Measurements from ENCODE around the gene CS. TPM values are rescaled to one million over a fixed set of nuclear protein-coding genes. Genes with fewer than 3 reads are reported as not detected.

The CS gene
- total and polyA plus RNA-seq, 4 donors: 43.1 to 204 (median 94.3) TPM

DNA sequence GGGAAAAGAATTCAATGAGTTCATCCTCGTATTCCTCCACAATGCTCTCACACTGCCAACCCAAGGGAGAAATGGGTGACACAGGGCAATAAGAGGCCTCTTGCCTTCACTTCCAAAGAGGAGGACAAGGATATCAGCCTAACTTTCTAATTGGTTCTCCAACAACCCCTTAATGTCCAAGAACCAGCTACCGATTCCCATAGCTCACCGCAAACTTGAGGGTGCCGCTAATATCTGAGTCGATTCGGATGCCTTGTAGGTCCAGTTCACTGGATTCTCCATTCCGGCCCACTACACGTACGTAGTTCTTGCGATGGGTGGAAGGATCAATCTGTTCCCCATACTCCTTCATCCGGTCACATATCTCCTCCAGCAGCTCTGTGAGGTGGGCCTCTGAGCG, 10.9 kb upstream of the CS start:
- WGBS, 2 donors: 96 to 97% methylated on average over 12 of the region's 12 CpGs
- H3K36me3 ChIP-seq (ENCODE audit: control insufficient read depth in 4 of 4, insufficient read depth in 4 of 4, low read length in 4 of 4): peaks cover 9 to 38% (median 13%) of the 10 kb centered on the region in 4 donors

DNA sequence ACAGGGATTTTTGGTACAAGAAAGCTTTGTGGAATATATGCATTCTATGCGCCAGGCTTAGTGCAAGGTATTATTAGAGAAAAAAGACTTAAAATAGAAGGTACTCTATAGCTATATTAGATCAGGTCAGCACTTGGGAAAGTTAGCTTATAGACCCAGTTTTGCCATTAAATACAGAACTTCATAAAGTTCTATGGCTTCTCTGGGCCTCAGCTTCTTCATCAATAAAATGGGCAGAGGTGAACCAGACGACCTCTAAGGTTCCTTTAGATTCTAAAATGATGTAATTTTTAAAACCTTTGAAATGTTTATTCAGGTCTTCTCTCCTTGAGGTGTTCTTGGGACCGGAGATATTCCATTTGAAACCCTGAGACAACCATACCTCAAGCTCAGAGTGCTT, 8.6 kb upstream of the CS start:
- 91 to 94% methylated on average over 3 of the region's 3 CpGs for WGBS, 2 donors
- Histone ChIP-seq H3K4me3 (no peak overlapping the region), H3K9ac (ENCODE audit: insufficient read depth in 1 of 2, low read length in 2 of 2) (no peak overlapping the region), H3K27ac (ENCODE audit: low read depth in 1 of 2, low read length in 1 of 2) (no peak overlapping the region), H3K4me1 (ENCODE audit: control insufficient read depth in 5 of 5, insufficient read depth in 5 of 5, low read length in 5 of 5) (no peaks in the 10 kb centered on the region), H3K9me3 (ENCODE audit: control insufficient read depth in 4 of 4, insufficient read depth in 3 of 4, low read length in 3 of 4) (no peaks in the 10 kb centered on the region), H3K36me3 (ENCODE audit: control insufficient read depth in 4 of 4, insufficient read depth in 4 of 4, low read length in 4 of 4) (peaks cover 9 to 38% (median 13%) of the 10 kb centered on the region in 4 donors), H3K27me3 (ENCODE audit: control insufficient read depth in 3 of 3, insufficient read depth in 3 of 3, low read length in 2 of 3) (no peaks in the 10 kb centered on the region)
- no peak for ATAC-seq (ENCODE audit: insufficient read depth, low FRiP score)
- no peak for DNase-seq
- TF ChIP-seq, protein P1, sequence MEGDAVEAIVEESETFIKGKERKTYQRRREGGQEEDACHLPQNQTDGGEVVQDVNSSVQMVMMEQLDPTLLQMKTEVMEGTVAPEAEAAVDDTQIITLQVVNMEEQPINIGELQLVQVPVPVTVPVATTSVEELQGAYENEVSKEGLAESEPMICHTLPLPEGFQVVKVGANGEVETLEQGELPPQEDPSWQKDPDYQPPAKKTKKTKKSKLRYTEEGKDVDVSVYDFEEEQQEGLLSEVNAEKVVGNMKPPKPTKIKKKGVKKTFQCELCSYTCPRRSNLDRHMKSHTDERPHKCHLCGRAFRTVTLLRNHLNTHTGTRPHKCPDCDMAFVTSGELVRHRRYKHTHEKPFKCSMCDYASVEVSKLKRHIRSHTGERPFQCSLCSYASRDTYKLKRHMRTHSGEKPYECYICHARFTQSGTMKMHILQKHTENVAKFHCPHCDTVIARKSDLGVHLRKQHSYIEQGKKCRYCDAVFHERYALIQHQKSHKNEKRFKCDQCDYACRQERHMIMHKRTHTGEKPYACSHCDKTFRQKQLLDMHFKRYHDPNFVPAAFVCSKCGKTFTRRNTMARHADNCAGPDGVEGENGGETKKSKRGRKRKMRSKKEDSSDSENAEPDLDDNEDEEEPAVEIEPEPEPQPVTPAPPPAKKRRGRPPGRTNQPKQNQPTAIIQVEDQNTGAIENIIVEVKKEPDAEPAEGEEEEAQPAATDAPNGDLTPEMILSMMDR (IDR thresholded peaks at IDR 0.05; ENCODE audit: control extremely low read depth, extremely low read depth): no peak

More for the DNA sequence above, 10.9 kb upstream of the CS start:
- TF ChIP-seq, protein P1 (IDR thresholded peaks at IDR 0.05; ENCODE audit: control extremely low read depth, extremely low read depth): no peak
- H3K4me3 ChIP-seq: no peak overlapping the region
- DNase-seq (no peak), ATAC-seq (ENCODE audit: insufficient read depth, low FRiP score) (no peak)
- no peaks in the 10 kb centered on the region for H3K9me3 ChIP-seq (ENCODE audit: control insufficient read depth in 4 of 4, insufficient read depth in 3 of 4, low read length in 3 of 4)
- no peak overlapping the region for H3K9ac ChIP-seq (ENCODE audit: insufficient read depth in 1 of 2, low read length in 2 of 2)
- no peak overlapping the region for H3K27ac ChIP-seq (ENCODE audit: low read depth in 1 of 2, low read length in 1 of 2)
- peaks cover 0 to 6% (median 6%) of the 10 kb centered on the region in 5 donors for H3K4me1 ChIP-seq (ENCODE audit: control insufficient read depth in 5 of 5, insufficient read depth in 5 of 5, low read length in 5 of 5)
- H3K27me3 ChIP-seq (ENCODE audit: control insufficient read depth in 3 of 3, insufficient read depth in 3 of 3, low read length in 2 of 3): no peaks in the 10 kb centered on the region

DNA sequence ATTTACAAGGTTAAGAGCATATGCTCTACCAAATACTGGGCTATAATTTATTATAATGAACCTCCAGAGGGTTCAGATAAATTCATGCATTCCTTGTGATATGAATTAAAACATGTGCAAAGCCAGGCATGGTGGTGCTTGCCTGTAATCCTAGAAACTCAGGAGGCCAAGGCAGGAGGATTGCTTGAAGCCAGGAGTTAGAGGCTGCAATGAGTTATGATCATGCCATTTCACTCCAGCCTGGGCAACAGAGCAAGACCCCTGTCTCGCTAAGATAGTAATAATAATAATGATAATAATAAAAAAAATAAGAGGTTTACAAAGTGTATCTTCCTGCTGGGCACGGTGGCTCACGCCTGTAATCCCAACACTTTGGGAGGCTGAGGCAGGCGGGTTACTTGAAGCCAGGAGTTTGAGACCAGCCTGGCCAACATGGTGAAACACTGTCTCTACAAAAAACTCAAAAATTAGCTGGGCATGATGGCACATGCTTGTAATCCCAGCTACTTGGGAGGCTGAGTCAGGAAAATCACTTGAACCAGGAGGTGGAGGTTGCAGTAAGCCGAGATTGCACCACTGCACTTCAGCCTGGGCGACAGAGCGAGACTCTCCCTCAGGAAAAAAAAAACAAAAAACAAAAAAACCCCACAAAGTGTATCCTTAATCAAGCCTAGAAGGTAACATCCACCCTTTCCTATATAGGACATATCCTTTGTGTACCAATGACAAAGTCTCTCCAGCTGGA, 7.3 kb upstream of the CS start:
- Histone ChIP-seq H3K27me3 (ENCODE audit: control insufficient read depth in 3 of 3, insufficient read depth in 3 of 3, low read length in 2 of 3) (no peaks in the 10 kb centered on the region), H3K9ac (ENCODE audit: insufficient read depth in 1 of 2, low read length in 2 of 2) (no peak overlapping the region), H3K4me3 (no peak overlapping the region), H3K9me3 (ENCODE audit: control insufficient read depth in 4 of 4, insufficient read depth in 3 of 4, low read length in 3 of 4) (no peaks in the 10 kb centered on the region), H3K36me3 (ENCODE audit: control insufficient read depth in 4 of 4, insufficient read depth in 4 of 4, low read length in 4 of 4) (peaks cover 9 to 41% (median 13%) of the 10 kb centered on the region in 4 donors), H3K4me1 (ENCODE audit: control insufficient read depth in 5 of 5, insufficient read depth in 5 of 5, low read length in 5 of 5) (no peaks in the 10 kb centered on the region), H3K27ac (ENCODE audit: low read depth in 1 of 2, low read length in 1 of 2) (no peak overlapping the region)
- DNase-seq (no peak), ATAC-seq (ENCODE audit: insufficient read depth, low FRiP score) (no peak)
- 91 to 95% methylated on average over 7 of the region's 7 CpGs for WGBS, 2 donors
- TF ChIP-seq, protein P1 (IDR thresholded peaks at IDR 0.05; ENCODE audit: control extremely low read depth, extremely low read depth): no peak

All from lung (tissue), 12 donors.